Measurements from ENCODE around the gene TLE2.

DNA sequence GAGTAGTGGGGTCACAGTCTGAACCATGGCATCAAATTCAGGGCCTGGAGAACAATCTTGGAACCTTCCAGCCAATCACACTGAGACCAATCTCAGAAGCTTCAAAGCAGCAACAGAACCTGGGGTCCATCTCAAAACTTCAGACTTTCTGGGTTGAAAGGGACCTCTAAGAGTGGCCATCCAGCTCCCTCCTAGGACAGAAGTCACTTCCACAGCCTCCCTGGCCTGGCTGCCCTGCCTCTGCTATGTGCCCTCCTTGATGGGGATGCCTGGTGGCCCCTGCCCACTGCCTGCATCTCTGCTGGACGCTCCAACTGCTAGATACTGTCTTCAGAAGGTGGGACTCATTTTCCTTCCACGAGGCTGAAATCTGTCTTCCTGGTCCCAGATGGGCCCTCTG, 1.8 kb downstream of the TLE2 start:
- TF ChIP-seq CTCF (IDR thresholded peaks at IDR 0.05) (no peak), EZH2 (IDR thresholded peaks at IDR 0.05) (no peak), EZH2phosphoT487 (IDR thresholded peaks at IDR 0.05) (no peak)

All from neural progenitor cell (in vitro differentiated cells).